ENCODE data around the gene MAN2C1. TPM values are rescaled to one million over a fixed set of nuclear protein-coding genes. Genes with fewer than 3 reads are reported as not detected.

The MAN2C1 gene
- polyA plus RNA-seq, 3 donors from 2014 or later, result 25.6 to 50.8 (median 30.1) TPM

- Mint-ChIP-seq H3K4me3 (peak overlapping the region; percentile 88 to 95 (median 93)), H3K36me3 (peaks cover 6 to 32% (median 7%) of the 10 kb centered on the region in 3 donors), H3K27ac (peak overlapping the region; percentile 92 to 97 (median 96)), H3K27me3 (ENCODE audit: low read depth in 3 of 3) (peaks cover 5 to 13% (median 7%) of the 10 kb centered on the region in 3 donors), H3K4me1 (peaks cover 24 to 30% of the 10 kb centered on the region in 2 donors), H3K9me3 (no peaks in the 10 kb centered on the region)
- peak in 1 of 3 donors; percentile 40 for DNase-seq
Observed at GRCh38 chr15:75368689-75369239, 357 bp upstream of the MAN2C1 start.

GRCh38 chr15:75367406-75367912 lies 948 bp downstream of the MAN2C1 start:
- peaks cover 24 to 30% of the 10 kb centered on the region in 2 donors for H3K4me1 Mint-ChIP-seq
- H3K36me3 Mint-ChIP-seq, result peaks cover 6 to 28% (median 7%) of the 10 kb centered on the region in 3 donors
- peak overlapping the region; percentile 88 to 95 (median 93) for H3K4me3 Mint-ChIP-seq
- peaks cover 5 to 13% (median 7%) of the 10 kb centered on the region in 3 donors for H3K27me3 Mint-ChIP-seq (ENCODE audit: low read depth in 3 of 3)
- peak overlapping the region; percentile 92 to 98 (median 96) for H3K27ac Mint-ChIP-seq
- DNase-seq, result no peak
- H3K9me3 Mint-ChIP-seq, result no peaks in the 10 kb centered on the region

DNA sequence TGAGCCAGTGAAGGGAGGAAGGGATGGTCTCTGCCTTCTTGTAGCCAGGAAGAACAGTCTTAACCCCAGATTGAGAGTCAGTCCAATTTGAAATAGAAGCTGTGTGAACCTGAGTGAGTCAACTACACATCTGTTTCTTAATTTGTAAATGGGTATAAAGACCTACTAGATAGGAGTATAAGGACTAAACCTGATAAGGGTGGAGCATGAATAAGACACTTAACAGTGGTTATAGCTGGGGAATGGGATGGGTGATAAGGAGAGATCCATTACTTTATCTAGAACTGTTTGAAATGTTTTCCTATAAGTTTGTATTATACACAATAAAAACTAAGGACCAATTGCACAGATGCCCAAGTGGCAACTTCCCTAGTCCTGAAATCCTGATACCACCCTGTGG lies 1.4 kb downstream of the MAN2C1 start:
- no peak for DNase-seq
- H3K4me1 Mint-ChIP-seq, result peaks cover 24 to 30% of the 10 kb centered on the region in 2 donors
- peaks cover 6 to 28% (median 7%) of the 10 kb centered on the region in 3 donors for H3K36me3 Mint-ChIP-seq
- peaks cover 5 to 13% (median 7%) of the 10 kb centered on the region in 3 donors for H3K27me3 Mint-ChIP-seq (ENCODE audit: low read depth in 3 of 3)
- peak overlapping the region; percentile 88 to 95 (median 93) for H3K4me3 Mint-ChIP-seq
- H3K9me3 Mint-ChIP-seq, result no peaks in the 10 kb centered on the region
- H3K27ac Mint-ChIP-seq, result peak overlapping the region; percentile 92 to 98 (median 96)

DNA sequence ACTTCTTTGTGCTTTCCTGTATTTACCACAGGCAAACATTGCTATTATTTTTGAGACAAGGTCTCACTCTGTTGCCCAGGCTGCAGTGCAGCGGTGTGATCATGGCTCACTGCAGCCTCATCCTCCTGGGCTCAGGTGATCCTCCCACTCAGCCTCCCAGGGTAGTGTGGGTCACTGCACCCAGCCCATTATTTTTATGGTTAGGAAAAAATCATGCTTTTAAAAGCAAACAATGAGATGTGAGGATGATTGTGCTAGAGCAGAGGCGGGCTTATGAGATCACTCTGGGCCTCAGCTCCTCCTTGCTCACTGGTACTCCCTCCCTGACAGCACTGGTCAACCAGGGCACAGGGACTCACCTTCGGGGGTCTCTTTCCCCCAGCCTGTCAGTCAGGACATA lies 2.2 kb downstream of the MAN2C1 start:
- H3K4me1 Mint-ChIP-seq, result peaks cover 24 to 30% of the 10 kb centered on the region in 2 donors
- H3K27ac Mint-ChIP-seq, result peak overlapping the region; percentile 19 to 97 (median 92)
- H3K4me3 Mint-ChIP-seq, result peak overlapping the region in 1 of 5 donors; percentile 90

DNA sequence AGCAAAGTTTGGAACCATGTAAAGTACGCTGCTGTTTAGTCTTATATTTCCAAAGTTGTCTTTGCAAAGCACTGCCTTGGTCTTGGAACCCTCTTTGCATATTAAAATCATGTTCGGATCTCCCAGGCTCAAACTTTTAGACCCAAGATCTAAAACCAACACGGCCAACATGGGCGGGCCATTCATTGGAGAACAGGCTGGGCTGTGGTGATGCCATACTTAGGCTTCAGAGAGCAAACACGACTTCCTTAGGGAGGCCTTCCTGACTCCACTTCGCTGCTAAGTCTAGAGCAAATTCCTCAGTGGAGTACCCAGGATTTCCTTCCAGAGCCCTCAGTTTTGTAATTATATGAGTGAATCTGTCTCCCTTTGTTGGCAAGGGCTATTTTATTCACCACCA lies 3.5 kb downstream of the MAN2C1 start:
- Mint-ChIP-seq H3K27ac (peak overlapping the region; percentile 23 to 65 (median 46)), H3K27me3 (ENCODE audit: low read depth in 3 of 3) (peaks cover 5 to 16% (median 5%) of the 10 kb centered on the region in 3 donors), H3K9me3 (no peaks in the 10 kb centered on the region), H3K4me3 (no peak overlapping the region), H3K36me3 (peaks cover 0 to 23% (median 7%) of the 10 kb centered on the region in 3 donors), H3K4me1 (peaks cover 21 to 26% of the 10 kb centered on the region in 2 donors)
- no peak for DNase-seq

More for the DNA sequence above, 2.2 kb downstream of the MAN2C1 start:
- Mint-ChIP-seq H3K27me3 (ENCODE audit: low read depth in 3 of 3) (peaks cover 5 to 13% (median 6%) of the 10 kb centered on the region in 3 donors), H3K36me3 (peaks cover 3 to 23% (median 7%) of the 10 kb centered on the region in 3 donors), H3K9me3 (no peaks in the 10 kb centered on the region)
- DNase-seq, result no peak

GRCh38 chr15:75363786-75364185 lies 4.6 kb downstream of the MAN2C1 start:
- Mint-ChIP-seq H3K27ac (no peak overlapping the region), H3K36me3 (peaks cover 0 to 23% (median 7%) of the 10 kb centered on the region in 3 donors), H3K4me1 (peaks cover 10 to 16% of the 10 kb centered on the region in 2 donors), H3K27me3 (ENCODE audit: low read depth in 3 of 3) (peaks cover 2 to 15% (median 5%) of the 10 kb centered on the region in 3 donors), H3K4me3 (no peak overlapping the region), H3K9me3 (no peaks in the 10 kb centered on the region)
- DNase-seq, result no peak

- DNase-seq, result no peak
- Mint-ChIP-seq H3K4me3 (no peak overlapping the region), H3K36me3 (peaks cover 0 to 26% (median 7%) of the 10 kb centered on the region in 3 donors), H3K9me3 (no peaks in the 10 kb centered on the region), H3K27ac (peak overlapping the region in 1 of 6 donors; percentile 32), H3K4me1 (peaks cover 8 to 11% of the 10 kb centered on the region in 2 donors), H3K27me3 (ENCODE audit: low read depth in 3 of 3) (peaks cover 0 to 7% (median 2%) of the 10 kb centered on the region in 3 donors)
Observed at GRCh38 chr15:75362642-75363249, 5.7 kb downstream of the MAN2C1 start.

GRCh38 chr15:75361989-75362641 lies 6.3 kb downstream of the MAN2C1 start:
- no peaks in the 10 kb centered on the region for H3K9me3 Mint-ChIP-seq
- no peak overlapping the region for H3K27ac Mint-ChIP-seq
- peaks cover 0 to 26% (median 7%) of the 10 kb centered on the region in 3 donors for H3K36me3 Mint-ChIP-seq
- no peak overlapping the region for H3K4me3 Mint-ChIP-seq
- no peak for DNase-seq
- peaks cover 0 to 4% (median 0%) of the 10 kb centered on the region in 3 donors for H3K27me3 Mint-ChIP-seq (ENCODE audit: low read depth in 3 of 3)
- peaks cover 1 to 5% of the 10 kb centered on the region in 2 donors for H3K4me1 Mint-ChIP-seq

GRCh38 chr15:75361361-75361988 lies 6.9 kb downstream of the MAN2C1 start:
- no peak for DNase-seq
- Mint-ChIP-seq H3K4me1 (no peaks in the 10 kb centered on the region), H3K9me3 (no peaks in the 10 kb centered on the region), H3K27ac (peak overlapping the region in 1 of 6 donors; percentile 35), H3K36me3 (peaks cover 0 to 26% (median 7%) of the 10 kb centered on the region in 3 donors), H3K4me3 (no peak overlapping the region), H3K27me3 (ENCODE audit: low read depth in 3 of 3) (peaks cover 0 to 4% (median 2%) of the 10 kb centered on the region in 3 donors)

GRCh38 chr15:75360856-75361255 lies 7.6 kb downstream of the MAN2C1 start:
- peaks cover 0 to 4% (median 2%) of the 10 kb centered on the region in 3 donors for H3K27me3 Mint-ChIP-seq (ENCODE audit: low read depth in 3 of 3)
- no peak for DNase-seq
- no peaks in the 10 kb centered on the region for H3K4me1 Mint-ChIP-seq
- peak overlapping the region in 1 of 6 donors; percentile 67 for H3K27ac Mint-ChIP-seq
- H3K9me3 Mint-ChIP-seq, result no peaks in the 10 kb centered on the region
- peaks cover 0 to 26% (median 7%) of the 10 kb centered on the region in 3 donors for H3K36me3 Mint-ChIP-seq
- no peak overlapping the region for H3K4me3 Mint-ChIP-seq

DNA sequence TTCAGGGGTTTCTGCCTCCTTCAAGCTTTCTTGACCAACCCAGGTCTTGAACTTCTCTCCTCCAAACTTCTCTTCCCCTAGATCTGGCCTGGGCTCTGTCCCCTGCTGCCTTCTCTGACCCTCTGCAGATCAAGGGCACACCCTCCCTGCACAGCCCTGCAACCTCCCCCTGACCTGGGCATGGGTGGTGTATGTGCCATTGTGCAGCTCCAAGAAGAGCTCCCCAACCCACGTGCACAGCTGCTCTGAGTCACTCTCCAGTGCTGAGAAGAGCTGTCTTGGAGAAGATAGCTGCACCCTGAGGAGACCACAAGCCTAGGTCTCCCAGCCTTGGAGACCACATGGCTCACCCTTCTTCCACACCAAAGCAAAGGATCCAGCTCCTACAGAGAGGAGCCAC lies 8.0 kb downstream of the MAN2C1 start:
- H3K4me3 Mint-ChIP-seq, result no peak overlapping the region
- no peaks in the 10 kb centered on the region for H3K9me3 Mint-ChIP-seq
- no peak for DNase-seq
- H3K27ac Mint-ChIP-seq, result peak overlapping the region in 5 of 6 donors; percentile 13 to 75 (median 54)
- peaks cover 0 to 4% (median 2%) of the 10 kb centered on the region in 3 donors for H3K27me3 Mint-ChIP-seq (ENCODE audit: low read depth in 3 of 3)
- peaks cover 0 to 26% (median 7%) of the 10 kb centered on the region in 3 donors for H3K36me3 Mint-ChIP-seq
- H3K4me1 Mint-ChIP-seq, result no peaks in the 10 kb centered on the region

- no peak for DNase-seq
- H3K9me3 Mint-ChIP-seq, result no peaks in the 10 kb centered on the region
- H3K27me3 Mint-ChIP-seq (ENCODE audit: low read depth in 3 of 3), result peaks cover 0 to 4% (median 2%) of the 10 kb centered on the region in 3 donors
- peaks cover 0 to 22% (median 2%) of the 10 kb centered on the region in 3 donors for H3K36me3 Mint-ChIP-seq
- H3K27ac Mint-ChIP-seq, result peak overlapping the region in 3 of 6 donors; percentile 54 to 80 (median 58)
- no peak overlapping the region for H3K4me3 Mint-ChIP-seq
- no peaks in the 10 kb centered on the region for H3K4me1 Mint-ChIP-seq
Observed at GRCh38 chr15:75359537-75360250, 8.7 kb downstream of the MAN2C1 start.
